Renal cortex interstitium (tissue), 11 donors: ENCODE results near the gene ANKRD24. TPM values are rescaled to one million over a fixed set of nuclear protein-coding genes. Genes with fewer than 3 reads are reported as not detected.
"Not testable (repeated sequence)": the region's sequence is repeated elsewhere in the genome, so short reads cannot be mapped to it uniquely, and the experiment has no call there.

Experiments used
- DNase-seq, 11 donors: peaks; one replicate each; pipeline ENCODE4 v3.0.0-alpha.2; 2013; ENCODE audit warnings: low read depth in 9 of 11, low spot score in 4 of 11; ENCODE audit errors: extremely low read depth in 1 of 11
- polyA plus RNA-seq, 3 donors: library from polyadenylated mRNA; unstranded; fragments of 120-200 nt; gene quantifications; one replicate each; pipeline ENCODE4 v1.2.1, GENCODE V29; 2013; ENCODE audit not compliant: insufficient read length in 3 of 3

ANKRD24 gene
- polyA plus RNA-seq, 3 donors: 0.79 to 2.3 (median 1.1) TPM

GRCh38 chr19:4194353-4194752, 11.9 kb downstream of the ANKRD24 start:
- DNase-seq: no peak

- no peak for DNase-seq
These were observed 13.5 kb downstream of the ANKRD24 start for GRCh38 chr19:4196009-4196408.

- DNase-seq: no peak
These were observed 14.2 kb downstream of the ANKRD24 start for GRCh38 chr19:4196587-4197148.

- no peak for DNase-seq
These were observed 14.7 kb downstream of the ANKRD24 start for GRCh38 chr19:4197228-4197624.

GRCh38 chr19:4197625-4198466, 15.4 kb downstream of the ANKRD24 start:
- DNase-seq: no peak

GRCh38 chr19:4198467-4199126, 16.1 kb downstream of the ANKRD24 start:
- no peak for DNase-seq

- DNase-seq: no peak
These were observed 17.3 kb downstream of the ANKRD24 start for GRCh38 chr19:4199699-4200293.

- DNase-seq: no peak
These were observed 18.6 kb downstream of the ANKRD24 start for GRCh38 chr19:4200940-4201542.

- no peak for DNase-seq
These were observed 19.3 kb downstream of the ANKRD24 start for GRCh38 chr19:4201798-4202197.

- DNase-seq: no peak
These were observed 24.5 kb downstream of the ANKRD24 start for GRCh38 chr19:4206818-4207484.

GRCh38 chr19:4208385-4209094, 26.1 kb downstream of the ANKRD24 start:
- no peak for DNase-seq

GRCh38 chr19:4210166-4210731, 27.8 kb downstream of the ANKRD24 start:
- DNase-seq: no peak

- DNase-seq: no peak
These were observed 30.6 kb downstream of the ANKRD24 start for GRCh38 chr19:4213116-4213515.

GRCh38 chr19:4215807-4216206, 33.3 kb downstream of the ANKRD24 start:
- no peak for DNase-seq

GRCh38 chr19:4216846-4217245, 34.4 kb downstream of the ANKRD24 start:
- DNase-seq: no peak

- no peak for DNase-seq
These were observed 35.2 kb downstream of the ANKRD24 start for GRCh38 chr19:4217429-4218264.

- DNase-seq: not testable (repeated sequence)
These were observed 36.0 kb downstream of the ANKRD24 start for GRCh38 chr19:4218523-4218922.
